Ovary (tissue), 9 donors: Measurements from ENCODE around the gene CD247. TPM values are rescaled to one million over a fixed set of nuclear protein-coding genes. Genes with fewer than 3 reads are reported as not detected.

Source experiments
- DNase-seq, 5 donors: peaks; one replicate each; pipeline ENCODE4 v3.0.0-alpha.2; 2019 to 2020
- H3K27ac ChIP-seq, 2 donors: fragments of 200-600 bp; one replicate each; pipeline versions ENCODE4 v1.5.1 to v1.8.0; 2019 to 2022
- H3K27me3 ChIP-seq: fragments of 200-600 bp; one replicate; pipeline ENCODE4 v1.8.0; 2022
- H3K36me3 ChIP-seq: fragments of 200-600 bp; sonication (generic); one replicate; pipeline ENCODE4 v1.5.1; 2019
- H3K4me1 ChIP-seq: one replicate; pipeline ENCODE4 v1.8.1; 2013; ENCODE audit warnings: mild to moderate bottlenecking, moderate library complexity; ENCODE audit not compliant: insufficient read depth
- H3K4me3 ChIP-seq: fragments of 200-600 bp; sonication (generic); one replicate; pipeline ENCODE4 v1.5.1; 2017
- H3K9me3 ChIP-seq, 2 donors: fragments of 200-600 bp in 1 of 2; sonication (generic) in 1 of 2; one replicate each; pipeline versions ENCODE4 v1.5.1 to v1.8.1; 2013 to 2019; ENCODE audit warnings: mild to moderate bottlenecking in 1 of 2, moderate library complexity in 1 of 2
- EP300 ChIP-seq: sonication (generic); formaldehyde crosslinking; IDR thresholded peaks from one replicate; pipeline ENCODE4 v1.6.1; 2017; ENCODE audit warnings: antibody characterized with exemption
- POLR2A ChIP-seq: fragments of 450-650 bp; IDR thresholded peaks from one replicate; pipeline ENCODE4 v1.6.1; 2017; ENCODE audit warnings: antibody characterized with exemption, mild to moderate bottlenecking, moderate library complexity
- WGBS, 3 donors: extraction: QIAGEN DNeasy Blood & Tissue Kit in 1 of 3; methylation state at CpG; one replicate each; pipeline versions ENCODE4 v1.1.5 to v1.1.7; 2013 to 2017; 5-methylcytosine and 5-hydroxymethylcytosine counted together
- intact Hi-C, 4 donors: fragments of 100-400 bp; cut with DNase I; formaldehyde crosslinking; loops; one replicate each; pipeline versions ENCODE4 v1.11.0 to v1.15.1; 2022 to 2023
- polyA plus RNA-seq, 2 donors: library from polyadenylated mRNA; stranded (reverse); fragments of 200-250 nt in 1 of 2; fragments of 350-450 nt in 1 of 2; fragmentation: Illumina TruSeq in 1 of 2; extraction: RNeasy Lipid Tissue Mini Kit (QIAGEN cat#74804) in 1 of 2; gene quantifications; one replicate each; pipeline ENCODE4 v1.2.3, GENCODE V29; 2013 to 2014
- total RNA-seq, 7 donors: library from RNA; depleted of rRNA in 2 of 7; stranded (reverse); fragments of >200 nt in 2 of 7; fragmentation: NEBNext Ultra II Directional in 3 of 7; extraction: Animal tissue kit (Norgen Biotek cat#: 25700) in 3 of 7; gene quantifications; one replicate each; pipeline versions ENCODE4 v1.1.0 to v1.2.4, GENCODE V29; 2016 to 2023
- TF ChIP-seq, protein P1 (sequence below), 3 donors: fragments of 450-650 bp in 2 of 3; fragments of 200-600 bp in 1 of 3; IDR thresholded peaks; one replicate each; pipeline versions ENCODE4 v1.5.1 to v1.8.0; 2016 to 2022; ENCODE audit warnings: antibody characterized with exemption in 3 of 3, mild to moderate bottlenecking in 1 of 3
- donor health status: DM: no; HTN: no; CAD: no; lungs with moderate emphysema.
- donor health status: DM: no; HTN: no; CAD: no.
- donor health status: Bipolar disorder and iron deficiency.
- donor health status: DM: yes; HTN: yes; CAD: no.
- donor health status: DM: no; HTN: no; CAD: no.
- donor health status: DM: yes; HTN: yes; CAD: no.

The CD247 gene
- total and polyA plus RNA-seq, 9 donors = 0.32 to 3.3 (median 0.47) TPM

DNA sequence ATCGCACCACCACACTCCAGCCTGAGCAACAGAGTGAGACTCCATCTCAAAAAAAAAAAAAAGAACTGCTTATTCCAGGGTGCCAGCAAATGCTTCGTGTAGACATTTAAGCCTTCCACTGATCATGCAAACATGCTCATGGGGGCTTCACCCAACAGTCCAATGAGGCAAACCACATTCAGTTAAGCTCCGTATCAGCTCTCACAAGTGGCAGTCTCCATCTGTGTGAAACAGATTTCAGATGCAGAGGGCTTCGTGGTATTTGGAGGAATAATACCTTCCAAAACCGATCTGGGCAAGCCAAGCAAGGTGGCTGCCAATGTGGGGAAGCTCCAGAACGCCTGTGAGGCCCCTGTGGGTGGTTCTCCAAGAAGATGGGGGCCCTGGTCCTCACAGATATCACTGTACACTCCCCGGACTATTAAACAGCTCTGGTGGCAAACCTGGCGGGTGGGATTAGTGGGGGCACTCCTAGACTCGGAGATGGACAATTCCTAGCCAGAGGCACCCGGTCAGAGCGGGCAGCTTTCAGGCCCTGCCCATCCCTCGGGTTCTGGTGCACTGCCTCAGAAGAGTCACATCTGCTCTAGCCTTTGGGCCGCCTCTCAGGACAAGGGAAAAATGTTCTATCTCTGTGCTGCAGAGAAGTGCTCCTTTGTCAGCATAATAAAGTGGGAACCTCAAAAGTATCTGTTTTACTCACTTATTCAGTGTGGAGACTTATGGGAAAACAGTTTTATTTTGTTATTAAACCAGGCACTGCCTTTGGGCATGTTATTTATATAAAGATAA is 25.1 kb upstream of the CD247 start:
- Histone ChIP-seq H3K9me3 (no peaks in the 10 kb centered on the region), H3K36me3 (no peaks in the 10 kb centered on the region), H3K27me3 (no peaks in the 10 kb centered on the region), H3K4me3 (no peak overlapping the region), H3K27ac (no peak overlapping the region), H3K4me1 (no peaks in the 10 kb centered on the region)
- intact Hi-C loops = no loop called here
- DNase-seq = no peak
- TF ChIP-seq, protein P1, sequence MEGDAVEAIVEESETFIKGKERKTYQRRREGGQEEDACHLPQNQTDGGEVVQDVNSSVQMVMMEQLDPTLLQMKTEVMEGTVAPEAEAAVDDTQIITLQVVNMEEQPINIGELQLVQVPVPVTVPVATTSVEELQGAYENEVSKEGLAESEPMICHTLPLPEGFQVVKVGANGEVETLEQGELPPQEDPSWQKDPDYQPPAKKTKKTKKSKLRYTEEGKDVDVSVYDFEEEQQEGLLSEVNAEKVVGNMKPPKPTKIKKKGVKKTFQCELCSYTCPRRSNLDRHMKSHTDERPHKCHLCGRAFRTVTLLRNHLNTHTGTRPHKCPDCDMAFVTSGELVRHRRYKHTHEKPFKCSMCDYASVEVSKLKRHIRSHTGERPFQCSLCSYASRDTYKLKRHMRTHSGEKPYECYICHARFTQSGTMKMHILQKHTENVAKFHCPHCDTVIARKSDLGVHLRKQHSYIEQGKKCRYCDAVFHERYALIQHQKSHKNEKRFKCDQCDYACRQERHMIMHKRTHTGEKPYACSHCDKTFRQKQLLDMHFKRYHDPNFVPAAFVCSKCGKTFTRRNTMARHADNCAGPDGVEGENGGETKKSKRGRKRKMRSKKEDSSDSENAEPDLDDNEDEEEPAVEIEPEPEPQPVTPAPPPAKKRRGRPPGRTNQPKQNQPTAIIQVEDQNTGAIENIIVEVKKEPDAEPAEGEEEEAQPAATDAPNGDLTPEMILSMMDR (IDR thresholded peaks at IDR 0.05) = no peak
- no peak for TF ChIP-seq POLR2A
- TF ChIP-seq EP300 = no peak
- 88 to 89% (median 88%) methylated on average over 13 of the region's 13 CpGs for WGBS, 3 donors

DNA sequence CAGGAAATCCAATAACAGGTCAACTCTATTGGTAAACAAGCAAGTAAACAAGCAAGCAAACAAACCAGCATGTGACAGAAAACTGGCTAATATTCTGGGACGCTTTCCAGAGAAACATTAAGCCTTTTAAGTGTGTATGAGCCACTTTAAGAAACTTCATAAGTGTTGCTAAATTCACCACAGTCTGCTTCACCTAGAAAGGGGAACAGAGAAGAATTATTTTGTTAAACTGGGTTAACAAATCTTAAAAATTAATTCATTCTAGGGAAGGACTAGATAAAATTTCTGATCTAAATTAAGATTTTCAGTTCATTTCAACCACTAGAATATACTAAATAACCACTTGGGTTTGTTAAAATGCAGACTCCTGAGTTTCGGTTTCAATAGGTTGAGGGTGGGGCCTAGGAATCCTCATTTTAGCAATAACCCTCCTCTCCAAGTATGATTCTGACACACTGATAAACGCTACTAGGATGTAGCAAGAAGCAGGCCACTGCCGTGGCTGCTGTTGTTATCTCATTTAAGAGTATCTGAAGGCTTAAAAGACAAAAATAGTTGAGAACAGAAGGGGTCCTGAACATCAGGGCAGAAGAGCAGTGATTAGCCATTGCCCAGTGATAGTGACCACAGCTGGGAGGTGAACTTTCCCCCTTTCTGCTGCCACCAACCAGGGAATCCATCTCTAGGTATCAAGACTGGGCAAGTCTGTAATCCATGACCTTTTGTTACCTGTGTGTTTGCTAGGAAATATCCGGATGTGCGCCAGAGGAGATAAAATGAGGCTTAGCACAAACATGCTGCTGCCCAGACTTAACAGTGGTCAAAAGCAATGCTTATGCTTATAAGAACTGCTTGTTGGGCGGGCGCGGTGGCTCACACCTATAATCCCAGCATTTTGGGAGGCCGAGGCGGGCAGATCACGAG is 24.0 kb upstream of the CD247 start:
- DNase-seq = no peak
- WGBS, 3 donors = 85 to 91% (median 88%) methylated on average over 12 of the region's 12 CpGs
- intact Hi-C loops = no loop called here
- Histone ChIP-seq H3K4me3 (no peak overlapping the region), H3K27ac (no peak overlapping the region), H3K36me3 (no peaks in the 10 kb centered on the region), H3K4me1 (no peaks in the 10 kb centered on the region), H3K27me3 (no peaks in the 10 kb centered on the region), H3K9me3 (no peaks in the 10 kb centered on the region)
- TF ChIP-seq EP300 (no peak), POLR2A (no peak)
- TF ChIP-seq, protein P1 (IDR thresholded peaks at IDR 0.05) = no peak

DNA sequence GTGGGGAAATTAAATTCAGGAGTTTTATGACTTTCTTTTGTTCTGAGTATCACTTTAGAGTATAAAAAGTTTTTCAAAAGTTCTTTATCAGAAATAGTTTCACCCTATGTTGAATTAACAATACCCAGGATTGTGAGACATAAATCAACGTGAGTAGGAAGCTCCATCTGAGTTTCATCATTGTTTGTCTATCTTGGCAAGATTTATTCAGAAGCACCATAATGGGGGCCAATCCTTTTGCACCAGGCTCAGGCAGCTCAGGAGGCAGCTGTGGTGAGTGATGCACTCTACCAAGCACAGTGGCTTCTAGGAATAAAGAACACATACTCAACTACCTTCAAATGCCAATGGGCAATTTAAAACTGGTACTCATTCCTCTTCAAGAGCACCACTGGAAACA is 23.3 kb upstream of the CD247 start:
- TF ChIP-seq, protein P1 (IDR thresholded peaks at IDR 0.05) = no peak
- no peak for TF ChIP-seq EP300
- no peak for TF ChIP-seq POLR2A
- intact Hi-C loops = no loop called here

DNA sequence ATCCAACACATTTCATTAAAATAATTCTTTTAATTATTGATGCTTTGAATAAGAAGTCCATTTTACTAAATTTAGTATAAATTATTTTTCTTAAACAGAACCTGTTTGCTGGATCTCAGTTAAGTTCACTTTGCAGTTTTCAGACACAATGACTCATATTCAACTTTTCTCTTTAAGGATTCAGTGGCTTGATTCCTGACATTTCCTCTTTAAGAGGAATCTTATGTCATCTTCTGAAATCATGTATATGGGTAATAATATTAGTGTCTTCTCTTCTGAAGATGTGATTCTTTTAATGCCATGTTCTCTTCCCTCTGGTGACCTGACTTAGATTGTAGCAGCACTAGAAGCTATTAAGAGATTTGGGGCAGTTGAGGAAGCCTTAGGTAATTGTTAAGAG is 22.7 kb upstream of the CD247 start:
- H3K9me3 ChIP-seq = no peaks in the 10 kb centered on the region
- H3K27me3 ChIP-seq = no peaks in the 10 kb centered on the region
- no peak overlapping the region for H3K27ac ChIP-seq
- TF ChIP-seq EP300 (no peak), POLR2A (no peak)
- TF ChIP-seq, protein P1 (IDR thresholded peaks at IDR 0.05) = no peak
- no peak overlapping the region for H3K4me3 ChIP-seq
- intact Hi-C loops = no loop called here
- no peak for DNase-seq
- no peaks in the 10 kb centered on the region for H3K36me3 ChIP-seq
- H3K4me1 ChIP-seq = no peaks in the 10 kb centered on the region

More for the DNA sequence above, 23.3 kb upstream of the CD247 start:
- Histone ChIP-seq H3K4me3 (no peak overlapping the region), H3K27ac (no peak overlapping the region), H3K4me1 (no peaks in the 10 kb centered on the region), H3K27me3 (no peaks in the 10 kb centered on the region), H3K9me3 (no peaks in the 10 kb centered on the region), H3K36me3 (no peaks in the 10 kb centered on the region)
- WGBS, 3 donors = 0 to 36% (median 0%) methylated on average over 1 of the region's 1 CpG
- DNase-seq = no peak
